Measurements from ENCODE around the gene SSH2. TPM values are rescaled to one million over a fixed set of nuclear protein-coding genes. Genes with fewer than 3 reads are reported as not detected.
"Not testable (repeated sequence)": the region's sequence is repeated elsewhere in the genome, so short reads cannot be mapped to it uniquely, and the experiment has no call there.

The SSH2 gene
- total and polyA plus RNA-seq, 2 experiments from 2014 or later, result 8.3 to 18.9 TPM

GRCh38 chr17:29905879-29906167 is 24.2 kb downstream of the SSH2 start:
- 95 to 98% methylated on average over 3 of the region's 3 CpGs for WGBS, 2 experiments (ENCODE audit: low coverage in 1 of 2, low lambda C conversion rate in 2 of 2, missing lambda C conversion rate in 2 of 2)

GRCh38 chr17:29905086-29905878 is 24.7 kb downstream of the SSH2 start:
- H3K27me3 ChIP-seq (replicated peaks; ENCODE audit: insufficient read depth), result no peaks in the 10 kb centered on the region
- H3K4me2 ChIP-seq (ENCODE audit: unreplicated experiment), result no peak overlapping the region
- no peak overlapping the region for H2AFZ ChIP-seq
- no peak overlapping the region for H3K27ac ChIP-seq
- no peaks in the 10 kb centered on the region for H4K20me1 ChIP-seq (ENCODE audit: insufficient read depth)
- H3K4me1 ChIP-seq (ENCODE audit: insufficient read depth), result no peaks in the 10 kb centered on the region; the same call in 1 of the 2 replicates
- no peak overlapping the region for H3K4me3 ChIP-seq
- peaks cover 97% of the 10 kb centered on the region for H3K79me2 ChIP-seq (ENCODE audit: insufficient read depth)
- H3K9me2 ChIP-seq (ENCODE audit: insufficient read depth), result no peaks in the 10 kb centered on the region
- DNase-seq, result no peak
- no peak overlapping the region for H3K9ac ChIP-seq
- H3K36me3 ChIP-seq (ENCODE audit: low read depth), result no peaks in the 10 kb centered on the region
- in situ Hi-C loops (cut with MboI), result no loop called here
- TF ChIP-seq EZH2phosphoT487 (IDR thresholded peaks at IDR 0.05; ENCODE audit: insufficient read depth, low read depth) (no peak), EZH2 (IDR thresholded peaks at IDR 0.05; ENCODE audit: insufficient read depth, poor library complexity, severe bottlenecking) (no peak)
- no peaks in the 10 kb centered on the region for H3F3A ChIP-seq (ENCODE audit: insufficient read depth)
- 90 to 95% methylated on average over 2 to 3 of the region's 3 CpGs for WGBS, 2 experiments (ENCODE audit: low coverage in 1 of 2, low lambda C conversion rate in 2 of 2, missing lambda C conversion rate in 2 of 2)
- H3K9me3 ChIP-seq (ENCODE audit: low read depth), result peaks cover 3% of the 10 kb centered on the region

More at GRCh38 chr17:29905879-29906167, 24.2 kb downstream of the SSH2 start:
- Histone ChIP-seq H3K4me2 (ENCODE audit: unreplicated experiment) (no peak overlapping the region), H3F3A (ENCODE audit: insufficient read depth) (no peaks in the 10 kb centered on the region), H3K27me3 (replicated peaks; ENCODE audit: insufficient read depth) (no peaks in the 10 kb centered on the region), H3K27ac (no peak overlapping the region), H3K79me2 (ENCODE audit: insufficient read depth) (peaks cover 98% of the 10 kb centered on the region), H3K9ac (no peak overlapping the region), H3K9me2 (ENCODE audit: insufficient read depth) (no peaks in the 10 kb centered on the region), H3K4me1 (ENCODE audit: insufficient read depth) (no peaks in the 10 kb centered on the region; the same call in 1 of the 2 replicates), H4K20me1 (ENCODE audit: insufficient read depth) (no peaks in the 10 kb centered on the region), H3K9me3 (ENCODE audit: low read depth) (peaks cover 3% of the 10 kb centered on the region), H3K4me3 (no peak overlapping the region), H2AFZ (no peak overlapping the region), H3K36me3 (ENCODE audit: low read depth) (no peaks in the 10 kb centered on the region)
- no peak for DNase-seq
- in situ Hi-C loops (cut with MboI), result no loop called here
- TF ChIP-seq EZH2phosphoT487 (IDR thresholded peaks at IDR 0.05; ENCODE audit: insufficient read depth, low read depth) (no peak), EZH2 (IDR thresholded peaks at IDR 0.05; ENCODE audit: insufficient read depth, poor library complexity, severe bottlenecking) (no peak)

GRCh38 chr17:29903471-29903870 is 26.6 kb downstream of the SSH2 start:
- Histone ChIP-seq H3K4me3 (no peak overlapping the region), H3K4me2 (ENCODE audit: unreplicated experiment) (no peak overlapping the region), H3K27me3 (replicated peaks; ENCODE audit: insufficient read depth) (no peaks in the 10 kb centered on the region), H3K9me3 (ENCODE audit: low read depth) (peaks cover 3% of the 10 kb centered on the region), H3K27ac (no peak overlapping the region), H3F3A (ENCODE audit: insufficient read depth) (no peaks in the 10 kb centered on the region), H3K4me1 (ENCODE audit: insufficient read depth) (no peaks in the 10 kb centered on the region), H3K9ac (no peak overlapping the region), H3K9me2 (ENCODE audit: insufficient read depth) (no peaks in the 10 kb centered on the region), H4K20me1 (ENCODE audit: insufficient read depth) (no peaks in the 10 kb centered on the region), H3K79me2 (ENCODE audit: insufficient read depth) (peaks cover 79% of the 10 kb centered on the region), H3K36me3 (ENCODE audit: low read depth) (no peaks in the 10 kb centered on the region), H2AFZ (no peak overlapping the region)
- TF ChIP-seq EZH2phosphoT487 (IDR thresholded peaks at IDR 0.05; ENCODE audit: insufficient read depth, low read depth), result no peak
- no peak for TF ChIP-seq EZH2 (IDR thresholded peaks at IDR 0.05; ENCODE audit: insufficient read depth, poor library complexity, severe bottlenecking)
- WGBS, 2 experiments (ENCODE audit: low coverage in 1 of 2, low lambda C conversion rate in 2 of 2, missing lambda C conversion rate in 2 of 2), result 98 to 99% methylated on average over 2 of the region's 2 CpGs
- in situ Hi-C loops (cut with MboI), result no loop called here
- no peak for DNase-seq

GRCh38 chr17:29897136-29897535 is 32.9 kb downstream of the SSH2 start:
- not testable (repeated sequence) for H3K4me3 ChIP-seq
- H3K79me2 ChIP-seq (ENCODE audit: insufficient read depth), result peaks cover 38% of the 10 kb centered on the region

GRCh38 chr17:29892201-29892600 is 37.8 kb downstream of the SSH2 start:
- Histone ChIP-seq H3K4me2 (ENCODE audit: unreplicated experiment) (no peak overlapping the region), H3K79me2 (ENCODE audit: insufficient read depth) (peaks cover 58% of the 10 kb centered on the region), H4K20me1 (ENCODE audit: insufficient read depth) (no peaks in the 10 kb centered on the region), H3K27me3 (replicated peaks; ENCODE audit: insufficient read depth) (no peaks in the 10 kb centered on the region), H3K4me3 (no peak overlapping the region), H3K9me2 (ENCODE audit: insufficient read depth) (no peaks in the 10 kb centered on the region), H3F3A (ENCODE audit: insufficient read depth) (no peaks in the 10 kb centered on the region), H3K4me1 (ENCODE audit: insufficient read depth) (no peaks in the 10 kb centered on the region), H3K36me3 (ENCODE audit: low read depth) (no peaks in the 10 kb centered on the region), H3K27ac (no peak overlapping the region), H2AFZ (no peak overlapping the region), H3K9ac (no peak overlapping the region), H3K9me3 (ENCODE audit: low read depth) (no peaks in the 10 kb centered on the region)
- in situ Hi-C loops (cut with MboI), result no loop called here
- no peak for DNase-seq
- TF ChIP-seq EZH2 (IDR thresholded peaks at IDR 0.05; ENCODE audit: insufficient read depth, poor library complexity, severe bottlenecking), result no peak

More at GRCh38 chr17:29897136-29897535, 32.9 kb downstream of the SSH2 start:
- H3K4me2 ChIP-seq (ENCODE audit: unreplicated experiment); H2AFZ ChIP-seq; H3K9ac ChIP-seq; H3K27ac ChIP-seq; H3K4me1 ChIP-seq (ENCODE audit: insufficient read depth); H3F3A ChIP-seq (ENCODE audit: insufficient read depth); H3K36me3 ChIP-seq (ENCODE audit: low read depth); DNase-seq; in situ Hi-C loops (cut with MboI); H3K9me2 ChIP-seq (ENCODE audit: insufficient read depth); H4K20me1 ChIP-seq (ENCODE audit: insufficient read depth); H3K9me3 ChIP-seq (ENCODE audit: low read depth); H3K27me3 ChIP-seq (replicated peaks; ENCODE audit: insufficient read depth): not testable (repeated sequence)
- WGBS, 2 experiments (ENCODE audit: low coverage in 1 of 2, low lambda C conversion rate in 2 of 2, missing lambda C conversion rate in 2 of 2), result 92 to 93% methylated on average over 4 of the region's 4 CpGs

Data from GM23248 (cell line).